Stimulated activated CD4-positive, alpha-beta T cell treated with anti-CD3 and anti-CD28 coated beads, Interleukin-12 subunit alpha, Interleukin-12 subunit beta, amount 100 ng/mL, for 24 hours (primary cell): Measurements from ENCODE around the gene KAZN.

ENCODE experiments used
- DNase-seq, 2 experiments: peaks; one replicate each; pipeline ENCODE4 v3.0.0-alpha.2; 2020; ENCODE audit warnings: low read depth in 2 of 2

KAZN gene

GRCh38 chr1:14677292-14677971, 78.9 kb downstream of the KAZN start:
- no peak for DNase-seq

- DNase-seq, result no peak
Measured at GRCh38 chr1:14678011-14678638, 79.6 kb downstream of the KAZN start.

- no peak for DNase-seq
Measured at GRCh38 chr1:14679027-14679688, 80.7 kb downstream of the KAZN start.

GRCh38 chr1:14681182-14681581, 82.7 kb downstream of the KAZN start:
- no peak for DNase-seq

GRCh38 chr1:14682941-14683621, 84.6 kb downstream of the KAZN start:
- no peak for DNase-seq

GRCh38 chr1:14685078-14685477, 86.6 kb downstream of the KAZN start:
- no peak for DNase-seq

GRCh38 chr1:14686701-14687100, 88.2 kb downstream of the KAZN start:
- DNase-seq, result no peak

GRCh38 chr1:14687147-14687546, 88.7 kb downstream of the KAZN start:
- no peak for DNase-seq

- no peak for DNase-seq
Measured at GRCh38 chr1:14689996-14690615, 91.6 kb downstream of the KAZN start.

- DNase-seq, result no peak
Measured at GRCh38 chr1:14693949-14694348, 95.5 kb downstream of the KAZN start.

- no peak for DNase-seq
Measured at GRCh38 chr1:14694589-14694988, 96.1 kb downstream of the KAZN start.

- no peak for DNase-seq
Measured at GRCh38 chr1:14696761-14697160, 98.3 kb downstream of the KAZN start.

- no peak for DNase-seq
Measured at GRCh38 chr1:14697353-14697752, 98.9 kb downstream of the KAZN start.

GRCh38 chr1:14698314-14698713, 99.8 kb downstream of the KAZN start:
- DNase-seq, result no peak

- DNase-seq, result no peak
Measured at GRCh38 chr1:14699620-14700019, 101.1 kb downstream of the KAZN start.

GRCh38 chr1:14704846-14705245, 106.4 kb downstream of the KAZN start:
- no peak for DNase-seq

- no peak for DNase-seq
Measured at GRCh38 chr1:14705824-14706223, 107.3 kb downstream of the KAZN start.

GRCh38 chr1:14706631-14707030, 108.1 kb downstream of the KAZN start:
- no peak for DNase-seq

GRCh38 chr1:14707531-14708445, 109.3 kb downstream of the KAZN start:
- no peak for DNase-seq

- DNase-seq, result no peak
Measured at GRCh38 chr1:14710331-14710730, 111.8 kb downstream of the KAZN start.

- DNase-seq, result no peak
Measured at GRCh38 chr1:14712136-14712535, 113.7 kb downstream of the KAZN start.
